Urinary bladder (tissue), 4 donors: ENCODE measurements around the gene MTRF1L. TPM values are rescaled to one million over a fixed set of nuclear protein-coding genes. Genes with fewer than 3 reads are reported as not detected.
A peak's percentile ranks its signal among the peaks of the same experiment; 100 is the strongest.
"Not testable (repeated sequence)": the region's sequence is repeated elsewhere in the genome, so short reads cannot be mapped to it uniquely, and the experiment has no call there.

Experiments used
- DNase-seq: peaks from one replicate; pipeline ENCODE4 v3.0.0-alpha.2; 2015; ENCODE audit errors: extremely low spot score
- H3K27ac ChIP-seq: one replicate; pipeline ENCODE4 v1.5.1; 2013; ENCODE audit warnings: low read depth, mild to moderate bottlenecking, moderate library complexity
- H3K36me3 ChIP-seq: one replicate; pipeline ENCODE4 v1.6.1; 2013; ENCODE audit warnings: mild to moderate bottlenecking, moderate library complexity; ENCODE audit not compliant: insufficient read depth
- H3K4me1 ChIP-seq: one replicate; pipeline ENCODE4 v1.6.1; 2013; ENCODE audit warnings: mild to moderate bottlenecking, moderate library complexity; ENCODE audit not compliant: insufficient read depth
- H3K4me3 ChIP-seq: one replicate; pipeline ENCODE4 v1.5.1; 2013; ENCODE audit warnings: low read depth, low read length
- WGBS: extraction: QIAGEN DNeasy Blood & Tissue Kit; methylation state at CpG from one replicate; pipeline ENCODE4 v1.1.7; 2013; 5-methylcytosine and 5-hydroxymethylcytosine counted together
- polyA plus RNA-seq: library from polyadenylated mRNA; stranded (reverse); fragments of 200-250 nt; gene quantifications from one replicate; pipeline ENCODE4 v1.2.3, GENCODE V29; 2013
- total RNA-seq: library from RNA; depleted of rRNA; stranded (reverse); fragments of >200 nt; gene quantifications from one replicate; pipeline ENCODE4 v1.2.3, GENCODE V29; 2014
- donor health status: healthy with polysubstance abuse.
- donor health status: healthy.

Gene MTRF1L
- total and polyA plus RNA-seq, 2 donors, result 13.0 to 19.7 TPM

GRCh38 chr6:153027480-153027879 is 25.0 kb upstream of the MTRF1L start:
- Histone ChIP-seq H3K4me3 (no peak overlapping the region), H3K27ac (no peak overlapping the region), H3K4me1 (no peaks in the 10 kb centered on the region), H3K36me3 (no peaks in the 10 kb centered on the region)
- DNase-seq, result no peak
- 83% methylated on average over 4 of the region's 4 CpGs for WGBS

- H3K36me3 ChIP-seq, result no peaks in the 10 kb centered on the region
- no peak for DNase-seq
- H3K4me3 ChIP-seq, result no peak overlapping the region
- H3K4me1 ChIP-seq, result no peaks in the 10 kb centered on the region
- 10% methylated on average over 1 of the region's 1 CpG for WGBS
- no peak overlapping the region for H3K27ac ChIP-seq
Measured at GRCh38 chr6:153024709-153025017, 22.2 kb upstream of the MTRF1L start.

GRCh38 chr6:153023977-153024708 is 21.6 kb upstream of the MTRF1L start:
- 47% methylated on average over 6 of the region's 6 CpGs for WGBS
- H3K4me3 ChIP-seq, result no peak overlapping the region
- H3K36me3 ChIP-seq, result no peaks in the 10 kb centered on the region
- no peak overlapping the region for H3K27ac ChIP-seq
- no peak for DNase-seq
- H3K4me1 ChIP-seq, result no peaks in the 10 kb centered on the region

- no peak overlapping the region for H3K27ac ChIP-seq
- WGBS, result 97% methylated on average over 3 of the region's 3 CpGs
- H3K36me3 ChIP-seq, result no peaks in the 10 kb centered on the region
- no peak for DNase-seq
- H3K4me3 ChIP-seq, result no peak overlapping the region
- no peaks in the 10 kb centered on the region for H3K4me1 ChIP-seq
Measured at GRCh38 chr6:153018355-153018754, 15.8 kb upstream of the MTRF1L start.

- Histone ChIP-seq H3K36me3 (no peaks in the 10 kb centered on the region), H3K27ac (no peak overlapping the region), H3K4me1 (no peaks in the 10 kb centered on the region), H3K4me3 (no peak overlapping the region)
- WGBS, result 77% methylated on average over 3 of the region's 3 CpGs
- DNase-seq, result no peak
Measured at GRCh38 chr6:153016846-153017245, 14.3 kb upstream of the MTRF1L start.

- Histone ChIP-seq H3K27ac (no peak overlapping the region), H3K4me1 (no peaks in the 10 kb centered on the region), H3K36me3 (no peaks in the 10 kb centered on the region), H3K4me3 (no peak overlapping the region)
- 75% methylated on average over 4 of the region's 4 CpGs for WGBS
- DNase-seq, result no peak
Measured at GRCh38 chr6:153015094-153015640, 12.7 kb upstream of the MTRF1L start.

- Histone ChIP-seq H3K4me1 (no peaks in the 10 kb centered on the region), H3K4me3 (no peak overlapping the region), H3K27ac (no peak overlapping the region), H3K36me3 (no peaks in the 10 kb centered on the region)
- WGBS, result 77% methylated on average over 2 of the region's 2 CpGs
- no peak for DNase-seq
Measured at GRCh38 chr6:153013438-153013837, 10.9 kb upstream of the MTRF1L start.

GRCh38 chr6:153012856-153013255 is 10.3 kb upstream of the MTRF1L start:
- DNase-seq, result no peak
- 89% methylated on average over 6 of the region's 6 CpGs for WGBS
- no peak overlapping the region for H3K4me3 ChIP-seq
- H3K27ac ChIP-seq, result no peak overlapping the region
- H3K4me1 ChIP-seq, result no peaks in the 10 kb centered on the region
- H3K36me3 ChIP-seq, result no peaks in the 10 kb centered on the region

GRCh38 chr6:153003366-153003690 is 819 bp upstream of the MTRF1L start:
- Histone ChIP-seq H3K36me3 (no peaks in the 10 kb centered on the region), H3K4me3 (peak overlapping the region; percentile 70), H3K27ac (peak overlapping the region; percentile 13), H3K4me1 (no peaks in the 10 kb centered on the region)
- 1% methylated on average over 6 of the region's 6 CpGs for WGBS
- no peak for DNase-seq

- Histone ChIP-seq H3K27ac (no peak overlapping the region), H3K4me1 (peaks cover 1% of the 10 kb centered on the region), H3K4me3 (peak overlapping the region; percentile 70), H3K36me3 (peaks cover 3% of the 10 kb centered on the region)
- WGBS, result 3% methylated on average over 21 of the region's 31 CpGs
- DNase-seq, result no peak
Measured at GRCh38 chr6:153001767-153002612, 519 bp downstream of the MTRF1L start.

GRCh38 chr6:153000790-153001189 is 1.7 kb downstream of the MTRF1L start:
- H3K4me3 ChIP-seq, DNase-seq, H3K4me1 ChIP-seq, H3K36me3 ChIP-seq, H3K27ac ChIP-seq: not testable (repeated sequence)
- 94% methylated on average over 9 of the region's 9 CpGs for WGBS

- DNase-seq, result no peak
- Histone ChIP-seq H3K4me3 (no peak overlapping the region), H3K4me1 (peaks cover 1% of the 10 kb centered on the region), H3K27ac (no peak overlapping the region), H3K36me3 (peaks cover 3% of the 10 kb centered on the region)
Measured at GRCh38 chr6:153000243-153000642, 2.3 kb downstream of the MTRF1L start.

GRCh38 chr6:152999538-152999937 is 3.0 kb downstream of the MTRF1L start:
- H3K27ac ChIP-seq, DNase-seq, H3K4me3 ChIP-seq, H3K36me3 ChIP-seq, H3K4me1 ChIP-seq: not testable (repeated sequence)
- 78% methylated on average over 2 of the region's 2 CpGs for WGBS

GRCh38 chr6:152993847-152994246 is 8.7 kb downstream of the MTRF1L start:
- Histone ChIP-seq H3K4me1 (peaks cover 1% of the 10 kb centered on the region), H3K36me3 (peaks cover 5% of the 10 kb centered on the region), H3K27ac (no peak overlapping the region), H3K4me3 (no peak overlapping the region)
- no peak for DNase-seq
